ACC112 (cell line): ENCODE data around the gene MTFR1L.
"Not testable (repeated sequence)": the region's sequence is repeated elsewhere in the genome, so short reads cannot be mapped to it uniquely, and the experiment has no call there.

Source experiments
- H2AFZ ChIP-seq: fragments of 200-600 bp; sonication (generic); one replicate; pipeline ENCODE4 v1.6.0; 2017; ENCODE audit warnings: antibody characterized with exemption, low read length; ENCODE audit not compliant: unreplicated experiment
- H3K27ac ChIP-seq: fragments of 200-600 bp; sonication (generic); 2 replicates; pipeline ENCODE4 v1.5.1; 2014; ENCODE audit warnings: low read depth, mild to moderate bottlenecking, antibody characterized with exemption, low read length, moderate library complexity
- H3K27me3 ChIP-seq: fragments of 200-600 bp; sonication (generic); 2 replicates; pipeline ENCODE4 v1.6.1; 2014; ENCODE audit warnings: mild to moderate bottlenecking, antibody characterized with exemption, low read length, moderate library complexity, mixed read lengths; ENCODE audit not compliant: insufficient read depth
- H3K36me3 ChIP-seq: fragments of 200-600 bp; sonication (generic); 2 replicates; pipeline ENCODE4 v1.6.1; 2016; ENCODE audit warnings: mild to moderate bottlenecking, antibody characterized with exemption, low read length, moderate library complexity, mixed read lengths; ENCODE audit not compliant: insufficient read depth
- H3K4me1 ChIP-seq: fragments of 200-600 bp; sonication (generic); one replicate; pipeline ENCODE4 v1.6.1; 2016; ENCODE audit warnings: low read length, mixed read lengths; ENCODE audit not compliant: insufficient read depth, unreplicated experiment, control insufficient read depth
- H3K4me3 ChIP-seq: fragments of 200-600 bp; sonication (generic); 2 replicates; pipeline ENCODE4 v1.5.1; 2014; ENCODE audit warnings: mild to moderate bottlenecking, low read depth, low read length
- H3K79me2 ChIP-seq: fragments of 200-600 bp; sonication (generic); one replicate; pipeline ENCODE4 v1.6.0; 2016; ENCODE audit warnings: low read length; ENCODE audit not compliant: control insufficient read depth, unreplicated experiment, insufficient read depth

The MTFR1L gene

GRCh38 chr1:25832336-25833037 lies 12.7 kb downstream of the MTFR1L start:
- peaks cover 47% of the 10 kb centered on the region for H3K36me3 ChIP-seq

DNA sequence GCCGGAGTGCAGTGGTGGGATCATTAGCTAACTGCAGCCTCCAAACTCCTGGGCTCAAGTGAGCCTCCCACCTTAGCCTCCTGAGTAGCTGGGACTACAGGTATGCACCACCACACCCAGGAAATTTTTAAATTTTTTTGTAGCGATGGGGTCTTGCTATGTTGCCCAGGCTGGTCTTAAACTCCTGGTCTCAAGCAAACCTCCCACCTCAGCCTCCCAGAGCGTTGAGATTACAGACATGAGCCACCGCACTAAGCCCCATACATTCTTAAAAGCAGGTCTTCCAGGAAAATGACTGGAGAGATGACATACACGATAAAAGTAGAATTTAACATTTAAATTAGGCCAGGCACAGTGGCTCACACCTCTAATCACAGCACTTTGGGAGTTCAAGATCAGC lies 13.4 kb downstream of the MTFR1L start:
- no peaks in the 10 kb centered on the region for H3K79me2 ChIP-seq
- H3K27ac ChIP-seq, result no peak overlapping the region

More at GRCh38 chr1:25832336-25833037, 12.7 kb downstream of the MTFR1L start:
- no peak overlapping the region for H2AFZ ChIP-seq
- H3K4me1 ChIP-seq, result no peaks in the 10 kb centered on the region
- no peak overlapping the region for H3K4me3 ChIP-seq
- H3K27me3 ChIP-seq, result no peaks in the 10 kb centered on the region
- H3K27ac ChIP-seq, result no peak overlapping the region
- no peaks in the 10 kb centered on the region for H3K79me2 ChIP-seq

DNA sequence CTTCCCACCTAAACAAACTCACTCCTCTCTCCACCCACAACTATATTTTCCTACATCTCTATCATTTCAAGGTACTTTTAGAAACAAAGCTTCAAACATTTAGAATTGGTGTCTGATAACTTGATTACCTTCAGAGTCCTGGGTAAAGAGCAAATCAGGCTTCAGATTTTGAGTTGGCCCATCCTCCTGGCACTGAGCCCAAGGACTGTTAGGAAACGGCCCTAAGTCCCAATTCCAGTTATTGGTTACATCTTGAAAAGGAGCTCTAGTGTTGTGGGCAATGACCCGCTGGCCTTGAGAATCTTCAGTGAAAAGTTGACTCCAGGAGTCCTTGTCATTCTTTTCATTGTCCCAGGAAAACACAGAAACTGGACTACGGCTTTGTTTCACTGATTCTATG lies 15.1 kb downstream of the MTFR1L start:
- no peak overlapping the region for H3K27ac ChIP-seq
- H3K79me2 ChIP-seq, result no peaks in the 10 kb centered on the region
- no peak overlapping the region for H3K4me3 ChIP-seq
- no peaks in the 10 kb centered on the region for H3K4me1 ChIP-seq
- no peaks in the 10 kb centered on the region for H3K27me3 ChIP-seq
- peaks cover 32% of the 10 kb centered on the region for H3K36me3 ChIP-seq
- H2AFZ ChIP-seq, result no peak overlapping the region

More for the DNA sequence above, 13.4 kb downstream of the MTFR1L start:
- H3K36me3 ChIP-seq, result peaks cover 46% of the 10 kb centered on the region
- no peaks in the 10 kb centered on the region for H3K4me1 ChIP-seq
- no peak overlapping the region for H3K4me3 ChIP-seq
- no peaks in the 10 kb centered on the region for H3K27me3 ChIP-seq
- no peak overlapping the region for H2AFZ ChIP-seq

DNA sequence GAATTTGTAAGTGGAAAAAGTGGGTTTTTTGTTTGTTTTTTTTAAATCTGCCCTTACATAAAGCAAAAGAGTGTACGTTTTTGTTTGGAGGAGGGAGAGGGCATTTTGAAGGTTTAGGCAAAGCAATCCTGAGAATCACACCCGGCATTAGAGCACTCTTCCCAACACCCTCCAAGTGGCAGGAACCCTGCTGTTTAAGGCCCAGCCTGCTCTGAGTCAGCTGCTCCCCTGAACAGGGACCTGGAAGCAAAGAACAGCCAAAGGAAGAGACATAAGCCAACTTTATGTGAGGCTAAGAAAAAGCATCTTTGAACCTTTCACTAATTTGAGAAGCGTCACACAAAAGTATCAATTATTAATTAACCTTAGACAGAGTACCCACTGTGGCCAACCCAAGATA lies 16.9 kb downstream of the MTFR1L start:
- no peaks in the 10 kb centered on the region for H3K4me1 ChIP-seq
- no peak overlapping the region for H2AFZ ChIP-seq
- no peak overlapping the region for H3K4me3 ChIP-seq
- no peak overlapping the region for H3K27ac ChIP-seq
- no peaks in the 10 kb centered on the region for H3K27me3 ChIP-seq
- H3K36me3 ChIP-seq, result peaks cover 17% of the 10 kb centered on the region
- H3K79me2 ChIP-seq, result no peaks in the 10 kb centered on the region

DNA sequence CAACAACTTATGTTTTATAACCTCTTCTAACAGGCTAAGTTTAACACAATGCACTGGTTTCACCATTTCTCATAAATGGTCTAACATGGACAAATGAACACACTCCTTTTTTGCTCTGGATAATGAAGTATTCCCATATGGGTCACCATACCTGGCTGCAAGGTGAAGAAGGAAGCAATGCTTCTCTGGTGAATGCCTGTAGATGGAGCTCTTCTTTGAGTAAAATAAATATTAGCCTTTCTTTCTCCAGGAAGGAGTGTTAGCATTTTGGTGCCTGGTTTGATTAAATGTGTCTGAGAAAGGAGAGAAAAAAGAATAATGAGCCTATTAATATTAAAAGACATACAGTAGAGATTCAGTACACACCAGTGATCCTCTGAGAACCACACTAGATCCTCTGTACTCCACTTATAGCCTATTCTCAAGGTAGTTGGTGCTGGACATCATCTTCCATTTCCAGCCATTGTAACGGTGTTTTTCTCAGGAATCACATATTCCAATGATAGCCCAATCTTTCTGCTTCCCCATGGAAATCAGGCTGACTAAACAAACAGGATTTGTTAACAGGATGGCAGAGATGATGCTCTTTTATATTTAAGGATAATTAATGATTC lies 17.6 kb downstream of the MTFR1L start:
- H3K4me3 ChIP-seq, result no peak overlapping the region
- no peak overlapping the region for H3K27ac ChIP-seq
- no peaks in the 10 kb centered on the region for H3K4me1 ChIP-seq
- peaks cover 11% of the 10 kb centered on the region for H3K36me3 ChIP-seq
- H3K79me2 ChIP-seq, result peaks cover 2% of the 10 kb centered on the region
- no peaks in the 10 kb centered on the region for H3K27me3 ChIP-seq
- no peak overlapping the region for H2AFZ ChIP-seq

DNA sequence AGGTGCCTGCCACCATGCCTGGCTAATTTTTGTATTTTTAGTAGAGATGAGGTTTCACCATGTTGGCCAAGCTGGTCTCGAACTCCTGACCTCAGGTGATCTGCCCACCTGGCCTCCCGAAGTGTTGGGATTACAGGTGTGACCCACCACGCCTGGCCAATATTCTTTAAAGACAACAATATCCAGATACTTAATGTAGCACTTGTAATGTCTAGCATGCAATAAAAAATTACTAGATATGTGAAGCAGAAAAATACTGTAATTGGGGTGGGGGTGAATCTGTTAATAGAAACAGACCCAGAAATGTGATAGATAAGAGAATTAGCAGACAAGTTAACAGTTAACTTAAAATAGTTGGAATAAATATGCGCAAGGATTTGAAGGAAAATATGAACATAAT lies 20.1 kb downstream of the MTFR1L start:
- not testable (repeated sequence) for H3K79me2 ChIP-seq, H3K27me3 ChIP-seq, H3K4me1 ChIP-seq

GRCh38 chr1:25843483-25843882 lies 23.7 kb downstream of the MTFR1L start:
- H3K27ac ChIP-seq, result no peak overlapping the region
- no peaks in the 10 kb centered on the region for H3K27me3 ChIP-seq
- H3K4me3 ChIP-seq, result no peak overlapping the region
- no peaks in the 10 kb centered on the region for H3K36me3 ChIP-seq
- H3K79me2 ChIP-seq, result peaks cover 7% of the 10 kb centered on the region
- no peak overlapping the region for H2AFZ ChIP-seq
- peaks cover 7% of the 10 kb centered on the region for H3K4me1 ChIP-seq

More for the DNA sequence above, 20.1 kb downstream of the MTFR1L start:
- H3K36me3 ChIP-seq, H2AFZ ChIP-seq, H3K4me3 ChIP-seq, H3K27ac ChIP-seq: not testable (repeated sequence)

- Histone ChIP-seq H2AFZ (no peak overlapping the region), H3K4me1 (peaks cover 15% of the 10 kb centered on the region), H3K79me2 (peaks cover 10% of the 10 kb centered on the region), H3K36me3 (no peaks in the 10 kb centered on the region), H3K27me3 (no peaks in the 10 kb centered on the region), H3K4me3 (no peak overlapping the region), H3K27ac (no peak overlapping the region)
These were observed 25.0 kb downstream of the MTFR1L start for GRCh38 chr1:25844536-25845337.

- H3K27ac ChIP-seq, result no peak overlapping the region
- H3K36me3 ChIP-seq, result peaks cover 2% of the 10 kb centered on the region; the same call in 1 of the 2 replicates
- H3K27me3 ChIP-seq, result no peaks in the 10 kb centered on the region
- H3K79me2 ChIP-seq, result peaks cover 13% of the 10 kb centered on the region
- peaks cover 15% of the 10 kb centered on the region for H3K4me1 ChIP-seq
- H3K4me3 ChIP-seq, result no peak overlapping the region
- H2AFZ ChIP-seq, result no peak overlapping the region
These were observed 25.9 kb downstream of the MTFR1L start for GRCh38 chr1:25845664-25846063.

- Histone ChIP-seq H3K27ac (no peak overlapping the region), H3K36me3 (peaks cover 2% of the 10 kb centered on the region; the same call in 1 of the 2 replicates), H3K79me2 (peaks cover 9% of the 10 kb centered on the region), H3K4me1 (peaks cover 15% of the 10 kb centered on the region), H2AFZ (no peak overlapping the region), H3K4me3 (no peak overlapping the region), H3K27me3 (no peaks in the 10 kb centered on the region)
These were observed 28.2 kb downstream of the MTFR1L start for GRCh38 chr1:25847929-25848328.
